Measurements from ENCODE around the gene KNDC1.

The KNDC1 gene

DNA sequence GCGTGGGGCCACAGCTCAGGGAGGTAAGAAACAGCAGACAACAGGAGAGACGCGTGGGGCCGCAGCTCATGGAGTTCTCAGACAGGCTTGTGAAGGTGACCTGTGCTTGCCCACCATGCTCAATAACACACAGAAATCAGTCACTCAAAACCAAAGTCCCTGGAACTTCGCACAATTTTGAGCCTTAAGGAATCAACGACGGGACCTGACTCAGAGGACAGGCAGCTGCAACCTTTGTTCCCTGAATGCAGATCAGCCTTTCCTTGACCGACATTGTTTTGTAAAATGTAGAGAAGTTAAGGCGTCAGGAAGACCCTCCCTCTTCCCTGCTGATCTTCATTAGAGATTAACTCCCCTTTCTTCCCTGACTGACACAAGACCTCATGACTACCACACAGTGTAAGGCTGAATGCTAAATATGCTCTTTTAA, 8.5 kb upstream of the KNDC1 start:
- in situ Hi-C loops (cut with MboI; ENCODE audit: low pct_unique_long_range_greater_than_20kb, low sequenced_read_pairs, unreplicated experiment), result no loop called here
- no peak for DNase-seq (ENCODE audit: low spot score)

DNA sequence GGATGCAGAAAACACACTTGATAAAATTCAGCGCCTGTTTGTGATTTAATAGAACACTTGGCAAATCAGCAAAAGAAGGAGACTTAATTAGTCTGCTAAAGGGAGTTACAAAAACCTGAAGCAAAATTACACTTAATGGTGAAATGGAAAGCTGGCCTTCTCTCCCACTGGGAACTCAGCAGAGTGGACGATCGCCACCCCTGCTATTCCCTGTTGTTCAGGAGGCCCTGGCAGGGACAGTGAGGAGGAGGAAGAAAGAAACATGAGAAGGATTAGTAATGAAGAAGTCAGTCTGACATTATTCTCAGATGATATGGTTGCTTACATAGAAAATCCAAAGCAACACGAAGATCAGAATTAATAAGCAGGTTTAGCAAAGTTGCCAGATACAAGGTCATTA, 5.6 kb upstream of the KNDC1 start:
- in situ Hi-C loops (cut with MboI; ENCODE audit: low pct_unique_long_range_greater_than_20kb, low sequenced_read_pairs, unreplicated experiment), result no loop called here
- TF ChIP-seq CTCF (IDR thresholded peaks at IDR 0.05; ENCODE audit: extremely low read depth, insufficient read depth, missing control alignments), result no peak

More for the DNA sequence above, 8.5 kb upstream of the KNDC1 start:
- no peak for TF ChIP-seq CTCF (IDR thresholded peaks at IDR 0.05; ENCODE audit: extremely low read depth, insufficient read depth, missing control alignments)

DNA sequence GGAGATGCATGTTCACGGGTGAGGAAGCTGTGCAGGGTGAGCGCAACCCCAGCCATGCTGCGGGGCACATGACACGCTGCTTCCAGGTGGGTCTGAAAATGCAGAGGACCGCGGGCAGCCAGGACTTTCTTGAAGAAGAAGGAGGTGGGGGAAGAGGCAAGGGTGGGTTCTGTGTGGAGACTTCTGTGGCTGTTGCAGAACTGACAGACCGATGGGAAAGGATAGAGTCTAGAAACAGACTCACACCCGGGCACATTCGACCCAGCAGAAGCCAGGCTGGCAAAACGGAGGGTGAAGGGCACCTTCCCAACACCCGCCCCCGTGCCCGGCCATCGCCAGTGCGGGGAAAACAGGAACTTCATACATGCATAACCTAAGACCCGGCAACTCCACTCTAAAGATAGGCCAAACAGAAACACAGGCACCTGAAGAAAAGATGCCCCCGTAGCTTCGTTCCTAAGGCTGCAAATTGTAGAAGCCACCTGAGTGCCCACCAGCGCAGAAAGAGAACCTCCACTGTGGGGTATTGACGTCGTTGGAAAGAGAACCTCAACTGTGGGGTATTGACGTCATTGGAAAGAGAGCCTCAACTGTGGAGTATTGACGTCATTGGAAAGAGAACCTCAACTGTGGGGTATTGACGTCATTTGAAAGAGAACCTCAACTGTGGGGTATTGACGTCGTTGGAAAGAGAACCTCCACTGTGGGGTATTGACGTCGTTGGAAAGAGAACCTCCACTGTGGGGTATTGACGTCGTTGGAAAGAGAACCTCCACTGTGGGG, 4.8 kb upstream of the KNDC1 start:
- in situ Hi-C loops (cut with MboI; ENCODE audit: low pct_unique_long_range_greater_than_20kb, low sequenced_read_pairs, unreplicated experiment), result no loop called here
- TF ChIP-seq CTCF (IDR thresholded peaks at IDR 0.05; ENCODE audit: extremely low read depth, insufficient read depth, missing control alignments), result no peak

More for the DNA sequence above, 5.6 kb upstream of the KNDC1 start:
- DNase-seq (ENCODE audit: low spot score), result no peak

DNA sequence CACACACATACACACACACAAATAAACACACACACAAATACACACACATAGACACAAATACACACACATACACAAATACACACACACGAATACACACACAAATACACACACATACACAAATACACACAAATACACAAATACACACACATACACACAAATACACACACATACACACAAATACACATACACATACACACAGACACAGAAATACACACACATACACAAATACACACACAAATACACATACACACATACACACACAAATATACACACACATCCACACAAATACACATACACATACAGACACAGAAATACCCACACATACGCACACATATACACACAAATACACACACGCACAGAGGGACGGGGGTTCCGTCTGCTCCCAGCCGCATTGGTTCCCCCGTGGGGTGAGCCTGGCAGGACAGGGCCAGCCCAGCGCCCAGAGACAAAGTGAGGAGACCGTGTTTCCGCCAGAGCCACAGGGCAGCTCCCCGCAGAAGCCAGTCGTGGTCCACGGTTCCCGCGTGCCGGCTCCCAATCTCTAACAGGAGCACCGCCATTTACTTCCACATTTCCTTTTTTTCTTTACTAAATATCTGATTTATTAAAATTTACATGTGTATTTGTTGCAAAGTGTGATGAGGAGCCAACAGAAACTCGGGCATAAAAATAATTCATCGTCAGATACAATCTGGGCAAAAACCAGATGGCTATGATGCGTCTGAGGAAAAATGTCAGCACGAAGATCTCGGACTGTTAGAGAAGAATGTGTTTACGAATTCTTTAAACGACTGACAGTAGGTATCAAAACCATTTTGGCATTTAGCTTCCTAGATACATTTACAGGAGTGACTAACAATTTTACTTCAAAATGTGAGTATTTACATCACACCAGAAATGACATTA, 3.1 kb upstream of the KNDC1 start:
- no peak for TF ChIP-seq CTCF (IDR thresholded peaks at IDR 0.05; ENCODE audit: extremely low read depth, insufficient read depth, missing control alignments)
- in situ Hi-C loops (cut with MboI; ENCODE audit: low pct_unique_long_range_greater_than_20kb, low sequenced_read_pairs, unreplicated experiment), result no loop called here
- no peak for DNase-seq (ENCODE audit: low spot score)

More for the DNA sequence above, 4.8 kb upstream of the KNDC1 start:
- DNase-seq (ENCODE audit: low spot score), result no peak

DNA sequence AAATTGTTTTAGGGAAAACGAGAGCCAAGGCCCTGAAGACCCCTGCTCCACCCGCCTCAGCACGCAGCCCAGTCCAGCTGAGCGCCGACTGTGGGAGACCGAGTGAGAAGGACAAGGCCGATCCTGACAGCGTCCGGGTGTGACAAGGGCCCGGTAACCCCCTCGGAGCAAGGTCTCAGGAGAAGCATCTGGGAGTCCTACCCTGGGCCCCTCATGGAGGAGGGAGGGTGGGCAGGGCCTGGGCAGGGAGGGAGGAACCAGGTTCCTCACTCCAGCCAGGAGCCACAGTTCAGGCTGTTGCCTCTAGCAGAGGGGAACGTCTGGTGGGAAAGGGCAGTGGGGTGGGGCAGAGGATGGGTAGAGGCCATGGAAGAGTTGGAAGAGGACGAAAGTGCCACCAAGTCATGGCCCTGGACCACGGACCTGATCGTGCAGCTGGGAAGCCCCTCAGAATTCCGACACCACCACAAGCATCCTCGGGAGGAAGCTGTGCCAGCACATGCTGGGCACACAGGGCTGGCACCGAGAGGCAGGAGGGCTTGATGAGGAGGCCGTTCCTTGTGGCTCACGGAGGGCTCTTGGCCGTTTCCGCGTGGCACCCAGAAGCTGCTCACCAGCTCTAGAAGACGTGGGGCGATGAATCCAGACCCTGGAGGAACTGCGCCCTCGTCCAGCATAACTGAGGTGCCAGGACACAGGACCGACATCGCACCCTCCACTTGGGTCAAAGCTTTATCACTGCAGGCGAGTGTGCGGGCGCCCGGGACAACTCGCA, 2.2 kb upstream of the KNDC1 start:
- in situ Hi-C loops (cut with MboI; ENCODE audit: low pct_unique_long_range_greater_than_20kb, low sequenced_read_pairs, unreplicated experiment), result no loop called here
- no peak for DNase-seq (ENCODE audit: low spot score)
- no peak for TF ChIP-seq CTCF (IDR thresholded peaks at IDR 0.05; ENCODE audit: extremely low read depth, insufficient read depth, missing control alignments)

DNA sequence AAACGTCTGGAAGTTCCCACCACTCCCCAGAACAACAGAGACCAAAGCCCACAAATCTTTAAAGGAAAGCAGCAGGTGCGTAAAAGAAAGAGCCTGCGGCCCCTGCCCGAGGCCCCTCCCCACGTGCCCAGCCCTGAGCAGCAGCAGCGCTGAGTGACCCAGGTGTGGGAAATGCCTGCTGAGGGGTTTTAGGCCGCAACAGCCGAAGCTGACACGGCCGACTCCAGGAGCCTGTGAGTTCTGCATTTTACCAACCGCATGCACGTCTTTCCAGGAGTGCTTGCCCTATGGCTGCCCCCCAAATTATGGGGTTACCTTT, 1.6 kb upstream of the KNDC1 start:
- in situ Hi-C loops (cut with MboI; ENCODE audit: low pct_unique_long_range_greater_than_20kb, low sequenced_read_pairs, unreplicated experiment), result no loop called here
- TF ChIP-seq CTCF (IDR thresholded peaks at IDR 0.05; ENCODE audit: extremely low read depth, insufficient read depth, missing control alignments), result no peak
- no peak for DNase-seq (ENCODE audit: low spot score)
